Smooth muscle cell (in vitro differentiated cells): Measurements from ENCODE around the gene ZNF280A. TPM values are rescaled to one million over a fixed set of nuclear protein-coding genes. Genes with fewer than 3 reads are reported as not detected.

ENCODE experiments used
- DNase-seq: peaks from one replicate; lab custom pipeline; 2025; ENCODE audit not compliant: unreplicated experiment; lab: John Stamatoyannopoulos, UW
- H2AFZ ChIP-seq: fragments of 200-600 bp; sonication (generic); 2 replicates; pipeline ENCODE4 v1.6.0; 2016; ENCODE audit warnings: antibody characterized with exemption, low read depth, mild to moderate bottlenecking
- H3F3A ChIP-seq: fragments of 200-600 bp; sonication (generic); 2 replicates; pipeline ENCODE4 v1.6.0; 2017; ENCODE audit warnings: antibody characterized with exemption, low read depth
- H3K27ac ChIP-seq: fragments of 200-600 bp; sonication (generic); 2 replicates; pipeline ENCODE4 v1.5.1; 2016; ENCODE audit warnings: low read depth, mild to moderate bottlenecking
- H3K27me3 ChIP-seq: fragments of 200-600 bp; sonication (generic); 2 replicates; pipeline ENCODE4 v1.6.1; 2016; ENCODE audit warnings: low read depth, mild to moderate bottlenecking
- H3K36me3 ChIP-seq: fragments of 200-600 bp; sonication (generic); 2 replicates; pipeline ENCODE4 v1.5.1; 2016; ENCODE audit warnings: low read depth
- H3K4me1 ChIP-seq: fragments of 200-600 bp; sonication (generic); 2 replicates; pipeline ENCODE4 v1.5.1; 2016; ENCODE audit warnings: low read depth
- H3K4me2 ChIP-seq: fragments of 200-600 bp; sonication (generic); 2 replicates; pipeline ENCODE4 v1.6.0; 2016; ENCODE audit warnings: mild to moderate bottlenecking
- H3K4me3 ChIP-seq: fragments of 200-600 bp; sonication (generic); 2 replicates; pipeline ENCODE4 v1.5.1; 2016; ENCODE audit warnings: mild to moderate bottlenecking
- H3K79me2 ChIP-seq: fragments of 200-600 bp; sonication (generic); 2 replicates; pipeline ENCODE4 v1.6.0; 2016; ENCODE audit warnings: low read depth, mild to moderate bottlenecking
- H3K9ac ChIP-seq: fragments of 200-600 bp; sonication (generic); 2 replicates; pipeline ENCODE4 v1.6.0; 2016; ENCODE audit warnings: low read depth
- H3K9me3 ChIP-seq: fragments of 200-600 bp; sonication (generic); replicated peaks from 2 replicates; pipeline ENCODE4 v1.5.1; 2016; ENCODE audit warnings: low read depth
- H4K20me1 ChIP-seq: fragments of 200-600 bp; sonication (generic); 2 replicates; pipeline ENCODE4 v1.6.0; 2016; ENCODE audit warnings: low read depth
- WGBS: methylation state at CpG from one replicate; pipeline ENCODE4 v1.1.7; 2016; ENCODE audit warnings: low lambda C conversion rate; 5-methylcytosine and 5-hydroxymethylcytosine counted together
- polyA plus RNA-seq: library from polyadenylated mRNA; unstranded; fragments of >200 nt; fragmentation: Nextera tagmentation; extraction: Ambion mirVana; gene quantifications from 2 replicates; pipeline ENCODE4 v1.2.1, GENCODE V29; 2016
- total RNA-seq: library from RNA; depleted of rRNA; stranded (reverse); fragments of >200 nt; gene quantifications from 2 replicates; pipeline ENCODE4 v1.2.3, GENCODE V29; 2014
- TF ChIP-seq, protein P1 (sequence below): fragments of 200-600 bp; sonication (generic); IDR thresholded peaks from 2 replicates; pipeline ENCODE4 v1.5.1; 2017; ENCODE audit warnings: borderline replicate concordance, mild to moderate bottlenecking, antibody characterized with exemption; ENCODE audit not compliant: insufficient read depth, poor library complexity, severe bottlenecking

The ZNF280A gene
- total and polyA plus RNA-seq, 2 experiments from 2014 or later, result 0.21 TPM; not detected in 1

- H3K27ac ChIP-seq, result no peak overlapping the region
- no peak overlapping the region for H3K9ac ChIP-seq
- no peak for DNase-seq
- no peak overlapping the region for H2AFZ ChIP-seq
- no peaks in the 10 kb centered on the region for H3K4me1 ChIP-seq
- no peaks in the 10 kb centered on the region for H3F3A ChIP-seq
- no peak overlapping the region for H3K4me3 ChIP-seq
- peaks cover 14% of the 10 kb centered on the region for H3K27me3 ChIP-seq
- TF ChIP-seq, protein P1, sequence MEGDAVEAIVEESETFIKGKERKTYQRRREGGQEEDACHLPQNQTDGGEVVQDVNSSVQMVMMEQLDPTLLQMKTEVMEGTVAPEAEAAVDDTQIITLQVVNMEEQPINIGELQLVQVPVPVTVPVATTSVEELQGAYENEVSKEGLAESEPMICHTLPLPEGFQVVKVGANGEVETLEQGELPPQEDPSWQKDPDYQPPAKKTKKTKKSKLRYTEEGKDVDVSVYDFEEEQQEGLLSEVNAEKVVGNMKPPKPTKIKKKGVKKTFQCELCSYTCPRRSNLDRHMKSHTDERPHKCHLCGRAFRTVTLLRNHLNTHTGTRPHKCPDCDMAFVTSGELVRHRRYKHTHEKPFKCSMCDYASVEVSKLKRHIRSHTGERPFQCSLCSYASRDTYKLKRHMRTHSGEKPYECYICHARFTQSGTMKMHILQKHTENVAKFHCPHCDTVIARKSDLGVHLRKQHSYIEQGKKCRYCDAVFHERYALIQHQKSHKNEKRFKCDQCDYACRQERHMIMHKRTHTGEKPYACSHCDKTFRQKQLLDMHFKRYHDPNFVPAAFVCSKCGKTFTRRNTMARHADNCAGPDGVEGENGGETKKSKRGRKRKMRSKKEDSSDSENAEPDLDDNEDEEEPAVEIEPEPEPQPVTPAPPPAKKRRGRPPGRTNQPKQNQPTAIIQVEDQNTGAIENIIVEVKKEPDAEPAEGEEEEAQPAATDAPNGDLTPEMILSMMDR, result no peak
- H3K79me2 ChIP-seq, result no peaks in the 10 kb centered on the region
- H3K9me3 ChIP-seq, result no peaks in the 10 kb centered on the region
- no peak overlapping the region for H3K4me2 ChIP-seq
- WGBS, result 69% methylated on average over 2 of the region's 2 CpGs
- no peaks in the 10 kb centered on the region for H4K20me1 ChIP-seq
- H3K36me3 ChIP-seq, result no peaks in the 10 kb centered on the region
Observed at GRCh38 chr22:22528780-22529179, 8.7 kb upstream of the ZNF280A start.

GRCh38 chr22:22527312-22527711 lies 7.2 kb upstream of the ZNF280A start:
- no peak overlapping the region for H3K9ac ChIP-seq
- H4K20me1 ChIP-seq, result no peaks in the 10 kb centered on the region
- TF ChIP-seq, protein P1, result no peak
- H3K9me3 ChIP-seq, result no peaks in the 10 kb centered on the region
- no peaks in the 10 kb centered on the region for H3K79me2 ChIP-seq
- no peak overlapping the region for H3K4me3 ChIP-seq
- WGBS, result 81% methylated on average over 5 of the region's 5 CpGs
- DNase-seq, result no peak
- H3K27me3 ChIP-seq, result peaks cover 14% of the 10 kb centered on the region
- no peak overlapping the region for H3K4me2 ChIP-seq
- no peaks in the 10 kb centered on the region for H3F3A ChIP-seq
- H3K4me1 ChIP-seq, result no peaks in the 10 kb centered on the region
- H2AFZ ChIP-seq, result no peak overlapping the region
- H3K27ac ChIP-seq, result no peak overlapping the region
- no peaks in the 10 kb centered on the region for H3K36me3 ChIP-seq

- DNase-seq, result no peak
- Histone ChIP-seq H3K4me2 (no peak overlapping the region), H3K9ac (no peak overlapping the region), H3K27me3 (peaks cover 14% of the 10 kb centered on the region), H3K27ac (no peak overlapping the region), H3K36me3 (no peaks in the 10 kb centered on the region), H3K9me3 (no peaks in the 10 kb centered on the region), H3K4me3 (no peak overlapping the region), H3K4me1 (peaks cover 2% of the 10 kb centered on the region), H4K20me1 (no peaks in the 10 kb centered on the region), H3K79me2 (no peaks in the 10 kb centered on the region), H3F3A (no peaks in the 10 kb centered on the region), H2AFZ (no peak overlapping the region)
- TF ChIP-seq, protein P1, result no peak
- 78% methylated on average over 4 of the region's 4 CpGs for WGBS
Observed at GRCh38 chr22:22526125-22526912, 6.2 kb upstream of the ZNF280A start.

DNA sequence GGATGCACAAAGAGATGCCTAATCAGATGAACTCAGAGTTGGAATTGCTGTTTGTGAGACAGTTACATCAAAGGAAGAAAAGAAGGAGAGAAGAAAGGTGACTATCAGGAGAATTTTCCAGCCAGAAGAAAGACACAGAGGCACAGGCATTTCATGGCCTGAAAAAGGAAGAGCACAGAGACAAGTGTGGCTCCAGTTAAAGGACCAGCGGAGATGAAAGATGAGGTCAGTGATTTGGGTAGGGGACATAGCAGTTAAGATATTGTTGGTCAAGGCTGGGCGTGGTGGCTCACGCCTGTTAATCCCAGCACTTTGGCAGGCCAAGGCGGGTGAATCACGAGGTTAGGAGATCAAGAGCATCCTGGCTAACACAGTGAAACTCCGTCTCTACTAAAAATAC lies 3.4 kb upstream of the ZNF280A start:
- TF ChIP-seq, protein P1, result no peak
- H3K4me1 ChIP-seq, result peaks cover 15% of the 10 kb centered on the region

More for the DNA sequence above, 3.4 kb upstream of the ZNF280A start:
- Histone ChIP-seq H3K79me2 (no peaks in the 10 kb centered on the region), H3K27ac (no peak overlapping the region), H3K9ac (no peak overlapping the region), H3F3A (no peaks in the 10 kb centered on the region), H3K4me2 (no peak overlapping the region), H3K27me3 (peaks cover 14% of the 10 kb centered on the region), H4K20me1 (no peaks in the 10 kb centered on the region), H3K4me3 (no peak overlapping the region), H2AFZ (no peak overlapping the region), H3K9me3 (no peaks in the 10 kb centered on the region), H3K36me3 (no peaks in the 10 kb centered on the region)
- WGBS, result 92% methylated on average over 6 of the region's 6 CpGs
- no peak for DNase-seq
